Cardiac fibroblast (primary cell): ENCODE data around the gene RBM17.
"Not testable (repeated sequence)": the region's sequence is repeated elsewhere in the genome, so short reads cannot be mapped to it uniquely, and the experiment has no call there.

Experiments used
- DNase-seq, 2 donors: peaks; one replicate each; pipeline versions ENCODE4 v3.0.0 to v3.0.0-alpha.2; 2010; ENCODE audit warnings: low read depth in 2 of 2
- H3K4me3 ChIP-seq, 2 donors: replicated peaks in 1 of 2; 1 replicate in 1 of 2; 2 replicates in 1 of 2; pipeline ENCODE4 v1.5.1; 2011; ENCODE audit warnings: low read depth in 2 of 2, low read length in 2 of 2, mild to moderate bottlenecking in 2 of 2, moderate library complexity in 1 of 2
- CTCF ChIP-seq: IDR thresholded peaks from one replicate; pipeline ENCODE4 v1.5.1; 2011; ENCODE audit warnings: low read depth, mild to moderate bottlenecking, low read length, inconsistent platforms

Gene RBM17, protein sequence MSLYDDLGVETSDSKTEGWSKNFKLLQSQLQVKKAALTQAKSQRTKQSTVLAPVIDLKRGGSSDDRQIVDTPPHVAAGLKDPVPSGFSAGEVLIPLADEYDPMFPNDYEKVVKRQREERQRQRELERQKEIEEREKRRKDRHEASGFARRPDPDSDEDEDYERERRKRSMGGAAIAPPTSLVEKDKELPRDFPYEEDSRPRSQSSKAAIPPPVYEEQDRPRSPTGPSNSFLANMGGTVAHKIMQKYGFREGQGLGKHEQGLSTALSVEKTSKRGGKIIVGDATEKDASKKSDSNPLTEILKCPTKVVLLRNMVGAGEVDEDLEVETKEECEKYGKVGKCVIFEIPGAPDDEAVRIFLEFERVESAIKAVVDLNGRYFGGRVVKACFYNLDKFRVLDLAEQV

GRCh38 chr10:6088721-6089333 is at the start of gene RBM17:
Gene RBM17, plus strand, starts transcription at chr10:6089034. Its CDS starts 8,032 bp downstream, at chr10:6097066.
- peak within 1 kb of the TSS; percentile 88 to 90 for H3K4me3 ChIP-seq
- peak; percentile 99 for TF ChIP-seq CTCF
- peak; percentile 97 to 99 for DNase-seq

DNA sequence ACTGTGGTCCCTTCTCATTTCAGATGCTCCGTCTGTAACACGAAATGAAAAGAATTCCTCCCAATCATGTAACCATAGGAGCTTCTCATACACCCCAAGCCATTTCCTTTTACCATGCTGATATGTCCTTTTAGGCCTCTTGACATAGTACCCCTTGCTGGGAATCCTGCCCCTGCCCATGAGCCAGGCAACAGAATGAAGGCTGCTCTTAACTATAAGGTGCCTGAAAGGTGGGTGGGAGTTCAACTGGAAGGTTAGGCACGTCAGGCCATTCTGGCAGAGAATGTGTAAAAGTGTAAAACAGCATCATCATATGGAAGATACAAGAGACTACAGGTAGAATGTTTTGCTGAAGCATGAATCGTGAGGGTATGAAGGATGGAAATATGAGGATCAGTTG is 49.1 kb upstream of the RBM17 start:
- TF ChIP-seq CTCF, result no peak
- H3K4me3 ChIP-seq, result no peak overlapping the region
- DNase-seq, result no peak

GRCh38 chr10:6040205-6040604 is 48.6 kb upstream of the RBM17 start:
- no peak for DNase-seq
- TF ChIP-seq CTCF, result no peak
- H3K4me3 ChIP-seq, result no peak overlapping the region

DNA sequence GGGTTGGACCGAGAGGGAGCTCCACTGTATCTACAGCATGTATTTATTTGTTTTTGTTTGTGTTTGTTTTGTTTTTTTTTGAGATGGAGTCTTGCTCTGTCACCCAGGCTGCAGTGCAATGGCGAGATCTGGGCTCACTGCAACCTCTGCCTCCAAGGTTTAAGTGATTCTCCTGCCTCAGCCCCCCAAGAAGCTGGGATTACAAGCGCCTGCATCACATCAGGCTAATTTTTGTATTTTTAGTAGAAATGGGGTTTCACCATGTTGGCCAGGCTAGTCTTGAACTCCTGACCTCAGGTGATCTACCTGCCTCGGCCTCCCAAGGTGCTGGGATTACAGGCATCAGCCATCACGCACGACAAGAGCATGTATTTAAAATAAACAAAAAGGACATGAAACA is 45.5 kb upstream of the RBM17 start:
- H3K4me3 ChIP-seq, DNase-seq: not testable (repeated sequence)

DNA sequence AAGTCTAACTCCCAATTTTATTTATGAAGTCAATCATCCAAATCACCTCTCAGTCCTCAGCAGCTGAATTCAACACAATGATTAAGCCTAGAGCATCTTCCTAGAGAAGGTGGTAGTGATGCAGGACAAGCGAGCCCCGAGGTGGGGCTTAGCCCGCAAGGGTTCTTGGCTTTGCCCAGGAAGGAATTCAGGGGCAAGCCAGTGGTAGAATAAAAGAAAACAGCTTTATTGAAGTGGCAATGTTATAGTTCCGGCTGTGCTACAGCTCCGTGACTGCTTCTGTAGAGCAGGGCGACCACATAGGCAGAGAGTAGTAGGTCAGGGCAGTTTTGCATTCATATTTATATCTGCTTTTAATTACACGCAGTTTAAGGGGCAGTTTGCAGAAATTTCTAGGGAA is 44.8 kb upstream of the RBM17 start:
- H3K4me3 ChIP-seq, result no peak overlapping the region
- TF ChIP-seq CTCF, result no peak
- DNase-seq, result no peak

DNA sequence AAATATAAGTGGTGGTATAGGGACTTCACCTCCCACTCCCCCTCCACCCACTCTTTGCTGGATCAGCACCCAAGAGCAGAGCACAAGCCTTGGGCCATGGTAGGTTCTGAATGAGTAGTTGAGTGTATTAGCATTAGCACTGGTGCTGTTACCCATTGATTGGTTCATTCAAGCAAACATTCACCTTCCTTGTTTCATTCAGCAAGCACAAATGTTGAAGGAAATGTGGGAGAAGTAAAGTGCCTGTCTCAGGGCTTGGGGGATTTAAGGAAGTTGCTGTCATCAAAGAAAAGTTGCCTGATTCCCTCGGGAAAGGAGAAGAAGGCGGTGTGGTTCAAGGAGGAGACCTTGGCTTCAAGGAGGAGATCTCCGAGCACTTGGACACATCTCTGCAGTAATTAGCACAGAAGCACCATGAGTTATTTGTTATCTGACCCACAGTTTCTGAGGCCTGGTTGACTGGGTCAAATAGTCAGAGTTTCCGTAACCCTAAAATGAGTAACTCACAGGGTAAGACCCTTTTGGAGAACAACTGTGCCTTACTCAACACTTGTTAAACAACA is 44.0 kb upstream of the RBM17 start:
- no peak for TF ChIP-seq CTCF
- DNase-seq, result no peak
- no peak overlapping the region for H3K4me3 ChIP-seq

DNA sequence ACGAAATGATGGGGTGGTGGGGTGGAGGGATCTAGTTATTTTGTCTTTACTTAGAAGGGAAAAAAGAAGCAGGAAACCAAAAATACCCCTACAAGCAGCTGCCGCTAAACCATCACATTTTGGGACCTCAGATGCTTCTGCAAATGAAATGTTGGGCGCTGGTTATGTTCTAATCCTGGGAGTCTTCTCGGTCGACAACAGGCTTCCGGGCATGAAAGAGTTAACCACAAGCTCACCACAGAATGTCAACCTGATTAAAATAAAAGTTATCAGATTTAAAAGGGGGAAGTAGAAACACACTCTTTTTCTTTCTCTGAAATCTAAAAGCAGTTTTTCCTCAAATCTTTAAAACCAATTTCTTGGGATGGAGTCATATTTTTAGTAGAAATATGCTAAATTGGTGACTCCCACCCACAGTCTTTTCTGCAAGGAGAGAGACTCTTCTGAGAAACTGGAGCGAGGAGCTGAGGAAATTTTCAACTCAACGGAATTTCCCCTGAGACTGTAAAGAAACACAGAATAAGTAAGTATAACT is 43.5 kb upstream of the RBM17 start:
- TF ChIP-seq CTCF, result no peak
- H3K4me3 ChIP-seq, result no peak overlapping the region
- no peak for DNase-seq
